Measurements from ENCODE around the gene PRAMEF17.
"Not testable (repeated sequence)": the region's sequence is repeated elsewhere in the genome, so short reads cannot be mapped to it uniquely, and the experiment has no call there.

The PRAMEF17 gene

GRCh38 chr1:13410150-13410549 is 20.7 kb downstream of the PRAMEF17 start, which contains the start of gene PRAMEF20:
Gene PRAMEF20 (plus strand): TSS chr1:13410450. CDS start chr1:13416355, 5,905 bp downstream.
- H3K4me3 Mint-ChIP-seq; H3K36me3 Mint-ChIP-seq (ENCODE audit: low read depth); H3K4me1 Mint-ChIP-seq (ENCODE audit: low read depth); H3K9me3 Mint-ChIP-seq; H3K27ac Mint-ChIP-seq; H3K27me3 Mint-ChIP-seq: not testable (repeated sequence)

- H3K4me1 Mint-ChIP-seq (ENCODE audit: low read depth), result no peaks in the 10 kb centered on the region
- no peaks in the 10 kb centered on the region for H3K36me3 Mint-ChIP-seq (ENCODE audit: low read depth)
- H3K4me3 Mint-ChIP-seq, result no peak overlapping the region
- H3K27ac Mint-ChIP-seq, result no peak overlapping the region
- H3K9me3 Mint-ChIP-seq, result no peaks in the 10 kb centered on the region
- no peaks in the 10 kb centered on the region for H3K27me3 Mint-ChIP-seq
These were observed 41.1 kb downstream of the PRAMEF17 start for GRCh38 chr1:13430495-13430894.

GRCh38 chr1:13432251-13432650 is 42.8 kb downstream of the PRAMEF17 start:
- Mint-ChIP-seq H3K4me1 (ENCODE audit: low read depth) (no peaks in the 10 kb centered on the region), H3K27ac (no peak overlapping the region)

GRCh38 chr1:13433694-13434358 is 44.4 kb downstream of the PRAMEF17 start:
- not testable (repeated sequence) for H3K27me3 Mint-ChIP-seq; H3K4me3 Mint-ChIP-seq; H3K4me1 Mint-ChIP-seq (ENCODE audit: low read depth); H3K27ac Mint-ChIP-seq; H3K36me3 Mint-ChIP-seq (ENCODE audit: low read depth); H3K9me3 Mint-ChIP-seq

More at GRCh38 chr1:13432251-13432650, 42.8 kb downstream of the PRAMEF17 start:
- Mint-ChIP-seq H3K4me3 (no peak overlapping the region), H3K27me3 (no peaks in the 10 kb centered on the region), H3K9me3 (no peaks in the 10 kb centered on the region), H3K36me3 (ENCODE audit: low read depth) (no peaks in the 10 kb centered on the region)

- Mint-ChIP-seq H3K9me3 (no peaks in the 10 kb centered on the region), H3K27ac (no peak overlapping the region), H3K36me3 (ENCODE audit: low read depth) (no peaks in the 10 kb centered on the region), H3K4me1 (ENCODE audit: low read depth) (no peaks in the 10 kb centered on the region), H3K4me3 (no peak overlapping the region), H3K27me3 (no peaks in the 10 kb centered on the region)
These were observed 46.0 kb downstream of the PRAMEF17 start for GRCh38 chr1:13435458-13435857.

GRCh38 chr1:13439104-13439783 is 49.8 kb downstream of the PRAMEF17 start:
- H3K36me3 Mint-ChIP-seq (ENCODE audit: low read depth); H3K4me1 Mint-ChIP-seq (ENCODE audit: low read depth); H3K27ac Mint-ChIP-seq; H3K27me3 Mint-ChIP-seq; H3K9me3 Mint-ChIP-seq; H3K4me3 Mint-ChIP-seq: not testable (repeated sequence)

Data from stimulated activated naive CD8-positive, alpha-beta T cell treated with anti-CD3 and anti-CD28 coated beads, Interleukin-15, Interleukin-2, amounts not matched to agents 100 ng/mL and 50 ng/mL, for 24 hours (primary cell).